Measurements from ENCODE around the gene IRAK3.

The IRAK3 gene, protein sequence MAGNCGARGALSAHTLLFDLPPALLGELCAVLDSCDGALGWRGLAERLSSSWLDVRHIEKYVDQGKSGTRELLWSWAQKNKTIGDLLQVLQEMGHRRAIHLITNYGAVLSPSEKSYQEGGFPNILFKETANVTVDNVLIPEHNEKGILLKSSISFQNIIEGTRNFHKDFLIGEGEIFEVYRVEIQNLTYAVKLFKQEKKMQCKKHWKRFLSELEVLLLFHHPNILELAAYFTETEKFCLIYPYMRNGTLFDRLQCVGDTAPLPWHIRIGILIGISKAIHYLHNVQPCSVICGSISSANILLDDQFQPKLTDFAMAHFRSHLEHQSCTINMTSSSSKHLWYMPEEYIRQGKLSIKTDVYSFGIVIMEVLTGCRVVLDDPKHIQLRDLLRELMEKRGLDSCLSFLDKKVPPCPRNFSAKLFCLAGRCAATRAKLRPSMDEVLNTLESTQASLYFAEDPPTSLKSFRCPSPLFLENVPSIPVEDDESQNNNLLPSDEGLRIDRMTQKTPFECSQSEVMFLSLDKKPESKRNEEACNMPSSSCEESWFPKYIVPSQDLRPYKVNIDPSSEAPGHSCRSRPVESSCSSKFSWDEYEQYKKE

DNA sequence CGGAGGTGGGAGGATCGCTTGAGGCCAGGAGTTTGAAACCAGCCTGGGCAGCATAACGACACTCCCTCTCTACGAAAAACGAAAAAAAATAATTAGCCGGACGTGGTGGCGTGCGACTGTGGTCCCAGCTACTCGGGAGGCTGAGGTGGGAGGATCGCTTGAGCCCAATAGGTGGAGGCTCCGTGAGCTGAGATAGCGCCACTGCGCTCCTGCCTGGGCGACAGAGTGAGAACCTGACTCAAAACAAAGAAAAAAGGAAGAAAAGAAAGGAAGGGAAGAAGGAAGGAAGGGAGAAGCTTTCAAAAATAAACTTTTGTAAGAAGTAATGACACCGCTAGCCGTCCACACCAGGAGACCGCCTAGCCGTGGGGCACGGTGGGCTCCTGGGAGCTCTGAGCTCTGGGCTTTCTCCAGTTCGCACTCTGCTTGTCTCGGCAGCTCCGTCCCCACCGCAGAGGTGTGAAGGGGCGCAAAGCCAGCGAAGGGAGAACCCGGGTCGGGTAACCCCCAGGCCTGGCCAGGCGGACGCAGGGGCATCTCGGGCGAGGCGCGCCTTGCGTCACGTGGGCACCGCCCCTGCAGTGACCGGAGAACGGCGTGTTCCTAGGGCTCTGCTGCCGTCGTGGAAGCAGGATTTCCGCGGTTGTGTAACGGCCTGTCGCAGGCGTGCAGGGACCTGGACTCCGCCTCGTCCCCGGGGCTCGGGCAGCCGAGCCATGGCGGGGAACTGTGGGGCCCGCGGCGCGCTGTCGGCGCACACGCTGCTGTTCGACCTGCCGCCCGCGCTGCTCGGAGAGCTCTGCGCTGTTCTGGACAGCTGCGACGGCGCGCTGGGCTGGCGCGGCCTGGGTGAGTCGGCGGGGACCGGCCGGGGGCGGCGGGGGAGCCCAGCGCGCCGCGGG, at the start of gene IRAK3:
Gene IRAK3 (plus strand): TSS at position 631 of the 902 bp plus-strand sequence. CDS start 86 bp downstream, at position 717.
- DNase-seq (ENCODE audit: low spot score): peak; percentile 50

DNA sequence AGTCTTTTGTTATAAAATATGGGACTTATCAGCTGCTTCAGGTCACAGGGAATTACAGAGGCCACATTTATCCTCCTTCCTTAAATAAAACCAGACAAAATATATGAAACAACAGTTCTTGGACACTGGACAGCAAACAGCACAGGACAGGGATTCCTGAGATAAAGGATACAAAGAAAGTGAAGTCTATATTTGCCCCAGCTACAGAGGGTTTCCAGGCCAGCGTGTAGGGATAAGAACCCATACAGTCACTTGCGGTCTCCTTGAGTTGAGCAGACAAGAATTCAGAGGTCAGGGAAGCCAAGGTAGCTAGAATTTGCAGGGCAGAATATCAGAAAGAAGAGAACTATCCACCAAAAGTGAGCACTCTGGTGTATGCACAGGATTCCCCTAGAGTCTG, 49.7 kb upstream of the IRAK3 start:
- DNase-seq (ENCODE audit: low spot score): no peak

DNA sequence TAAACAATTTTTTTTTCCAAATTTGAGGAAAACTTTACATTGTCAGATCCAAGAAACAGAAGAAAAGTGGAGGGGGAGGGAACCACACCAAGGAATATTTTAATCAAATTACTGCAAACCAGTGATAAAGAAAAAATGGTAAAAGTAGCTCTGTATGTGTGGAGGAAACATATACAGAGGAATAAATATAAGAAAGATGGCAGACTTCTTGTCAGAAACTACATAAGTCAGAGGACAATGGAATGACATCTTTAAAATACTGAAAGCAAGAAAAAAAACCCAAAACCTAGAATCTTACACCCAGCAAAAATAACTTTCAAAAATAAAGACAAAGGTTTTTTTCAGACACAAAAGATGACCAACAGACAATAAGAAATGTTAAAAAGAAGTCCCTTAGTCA, 48.3 kb upstream of the IRAK3 start:
- no peak for DNase-seq (ENCODE audit: low spot score)

DNA sequence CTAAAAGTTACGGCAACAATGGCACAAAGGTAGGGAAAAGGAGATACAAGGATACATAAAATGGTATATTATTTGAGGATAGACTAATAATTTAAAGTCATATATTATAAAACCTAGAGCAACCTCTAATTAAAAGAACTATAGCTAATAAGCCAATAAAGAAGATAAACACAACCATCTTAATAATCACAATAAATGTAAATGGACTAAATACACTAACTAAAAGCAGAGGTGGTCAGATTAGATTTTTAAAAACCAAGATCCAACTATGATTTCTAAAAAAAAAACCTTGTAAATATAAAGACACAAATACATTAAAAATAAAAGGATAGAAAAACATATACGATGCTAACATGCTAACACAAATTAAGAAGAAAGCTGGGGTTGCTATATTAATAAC, 47.7 kb upstream of the IRAK3 start:
- no peak for DNase-seq (ENCODE audit: low spot score)

DNA sequence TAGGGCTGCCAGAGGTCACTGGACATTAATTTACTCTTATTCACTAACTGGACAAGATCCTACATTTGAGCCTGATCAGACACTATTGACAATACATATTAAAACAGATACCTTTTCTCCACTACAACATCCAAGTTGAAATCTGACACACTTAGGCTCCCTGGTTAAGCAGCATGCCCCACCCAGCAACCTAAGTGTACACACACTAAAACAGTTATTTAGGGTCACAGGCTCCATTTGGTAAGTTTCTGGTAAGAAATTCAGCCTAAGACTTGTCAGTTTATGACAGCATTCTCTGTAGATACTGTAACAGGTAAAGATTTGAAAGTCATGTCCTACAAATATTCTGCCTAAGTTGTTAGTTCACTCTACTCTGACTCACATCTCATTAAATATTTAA, 46.2 kb upstream of the IRAK3 start:
- no peak for DNase-seq (ENCODE audit: low spot score)

DNA sequence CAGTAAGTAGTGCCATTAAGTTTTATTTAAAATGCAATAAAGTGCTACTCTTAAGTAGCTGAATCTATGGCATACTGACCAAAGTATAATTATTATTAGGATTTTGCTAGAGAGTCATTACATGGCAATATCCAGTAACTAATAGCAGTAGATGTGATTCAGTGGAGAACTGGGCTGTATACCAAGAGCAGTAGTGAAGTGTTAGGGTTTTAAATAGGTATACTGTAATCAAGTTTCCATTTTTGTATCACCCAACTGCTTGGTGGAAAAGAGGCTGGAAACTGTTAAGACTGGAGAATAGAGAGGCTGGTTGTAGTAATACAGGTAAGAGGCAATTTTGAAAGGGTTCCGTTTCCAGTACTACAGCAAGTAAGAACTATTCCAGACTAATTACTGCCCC, 45.1 kb upstream of the IRAK3 start:
- DNase-seq (ENCODE audit: low spot score): no peak

DNA sequence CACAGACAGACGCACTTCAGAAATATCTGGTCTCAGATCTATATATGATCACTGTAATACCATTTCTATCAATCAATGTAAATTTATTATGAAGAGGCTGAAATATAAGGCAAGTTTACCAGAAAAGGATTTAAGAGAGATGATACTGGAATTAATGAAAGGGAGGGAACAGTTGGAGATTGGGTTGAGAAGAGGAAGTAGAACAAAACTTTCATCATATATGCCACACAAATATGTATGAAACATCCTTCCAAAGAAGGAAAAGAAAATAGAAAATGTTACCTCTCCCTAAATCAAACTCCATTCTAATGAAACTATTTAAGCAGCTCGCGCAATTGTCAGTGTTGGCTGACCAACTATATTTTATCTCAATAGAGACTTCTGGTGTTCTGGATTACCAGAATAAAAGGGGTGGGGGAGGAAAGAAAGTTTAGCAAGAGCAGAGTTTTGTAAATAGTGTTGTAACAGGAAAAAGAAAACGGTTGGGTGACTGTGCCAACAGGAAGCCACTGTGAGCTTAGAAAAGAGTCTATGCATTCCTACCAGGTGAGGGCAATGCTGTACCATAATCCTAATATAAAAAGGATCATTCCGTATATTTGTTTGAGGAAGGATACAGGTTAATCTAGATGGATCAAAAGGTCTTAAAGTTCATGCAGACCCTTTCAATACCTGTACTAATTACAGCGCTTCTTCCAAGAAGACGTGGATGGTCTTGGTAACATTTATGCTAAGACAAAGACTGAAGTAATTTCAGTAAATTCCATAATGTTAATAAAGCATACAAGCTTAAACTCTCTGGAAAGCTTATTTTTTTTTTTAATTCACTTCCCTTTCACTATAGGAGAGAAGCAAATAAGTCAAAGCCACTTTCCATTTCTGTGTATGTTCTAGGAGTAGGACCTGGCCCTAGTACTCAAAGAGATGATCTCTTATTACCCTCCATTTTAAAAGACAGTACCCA, 43.9 kb upstream of the IRAK3 start:
- peak; percentile 59 for DNase-seq (ENCODE audit: low spot score)

DNA sequence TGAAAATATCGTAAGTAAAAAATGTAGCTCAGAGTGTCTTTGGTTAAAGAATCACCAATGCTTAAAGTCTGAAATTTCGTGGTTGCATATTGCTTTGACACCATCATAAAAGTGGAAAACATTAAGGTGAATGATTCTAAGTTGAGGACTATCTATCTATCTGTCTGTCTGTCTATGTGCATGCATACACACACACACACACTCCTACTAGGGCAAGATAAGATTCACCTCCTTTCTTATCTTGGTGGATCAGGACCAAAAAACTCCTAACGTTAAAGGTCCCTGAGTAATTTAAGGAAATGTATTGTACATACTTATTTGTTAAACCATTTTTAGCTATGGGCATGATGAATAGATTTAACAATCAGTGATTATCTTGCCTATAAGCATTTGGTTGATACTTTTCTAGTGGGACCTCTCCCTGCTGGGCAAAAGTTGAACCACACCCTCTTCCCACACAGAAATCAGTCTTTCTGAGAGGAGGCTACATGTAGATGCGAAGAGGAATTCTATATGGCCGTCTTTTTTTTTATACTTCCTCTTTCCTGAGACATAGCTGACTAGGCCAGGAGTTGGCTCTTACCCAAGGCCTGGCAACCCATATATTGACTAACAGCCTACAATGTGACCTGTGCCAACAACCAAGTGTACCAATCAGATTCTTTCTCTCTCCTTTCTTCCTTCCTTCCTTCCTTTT, 39.2 kb upstream of the IRAK3 start:
- DNase-seq (ENCODE audit: low spot score): no peak

DNA sequence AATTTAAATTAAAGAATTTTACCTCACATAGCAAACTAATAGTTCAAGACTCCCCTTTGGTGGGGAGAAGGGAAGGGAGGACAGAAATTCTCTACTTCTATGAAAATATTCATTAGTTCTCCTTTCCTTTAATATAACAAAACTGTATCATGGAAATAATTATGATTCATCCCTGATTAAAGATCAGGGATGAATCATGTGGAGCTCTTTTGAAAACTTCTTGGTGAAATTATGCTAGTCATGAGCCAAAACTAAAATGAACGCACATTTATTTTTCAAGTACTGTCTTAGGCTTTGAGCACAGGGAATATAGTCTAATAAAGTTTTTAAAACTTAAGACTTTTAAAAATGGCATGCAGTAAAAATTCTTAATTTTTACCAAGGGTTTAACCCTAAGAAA, 36.3 kb upstream of the IRAK3 start:
- peak; percentile 38 for DNase-seq (ENCODE audit: low spot score)

DNA sequence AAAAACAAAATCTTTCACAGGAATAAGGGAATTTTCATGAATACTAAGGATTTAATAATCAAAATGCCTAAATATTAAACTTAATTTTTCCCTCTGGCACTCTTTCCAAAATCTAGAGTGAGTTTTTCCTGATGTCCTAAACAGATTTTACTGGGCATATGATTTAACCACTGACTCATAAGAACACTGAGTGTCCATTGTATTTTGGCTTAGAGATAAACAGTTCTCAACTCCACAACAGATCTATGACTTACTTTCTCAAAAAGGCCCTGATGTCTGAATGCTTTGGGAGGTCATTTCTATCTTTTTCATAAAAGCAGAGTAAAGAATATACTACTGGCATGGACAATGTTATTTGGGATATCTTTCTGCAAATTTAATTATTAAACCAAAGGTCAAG, 34.2 kb upstream of the IRAK3 start:
- DNase-seq (ENCODE audit: low spot score): peak; percentile 25

DNA sequence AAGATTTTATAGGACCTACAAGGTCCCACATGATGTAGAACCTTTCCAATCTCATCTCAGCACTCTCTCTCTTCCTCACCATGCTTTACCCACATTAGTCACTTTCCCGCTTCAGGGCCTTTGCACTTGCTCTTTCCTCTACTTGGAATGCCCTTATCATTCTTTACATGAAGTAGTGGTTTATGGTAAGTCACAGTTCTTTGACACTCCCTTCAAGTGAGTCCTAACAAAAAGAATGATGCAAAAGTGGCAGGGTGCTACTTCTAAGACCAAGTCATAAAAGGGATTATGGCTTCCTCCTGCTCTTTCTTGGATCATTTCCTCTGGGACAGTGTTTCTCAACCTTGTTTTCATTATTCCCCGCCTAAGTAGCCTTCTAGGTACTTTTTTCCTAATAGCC, 32.4 kb upstream of the IRAK3 start:
- DNase-seq (ENCODE audit: low spot score): no peak

DNA sequence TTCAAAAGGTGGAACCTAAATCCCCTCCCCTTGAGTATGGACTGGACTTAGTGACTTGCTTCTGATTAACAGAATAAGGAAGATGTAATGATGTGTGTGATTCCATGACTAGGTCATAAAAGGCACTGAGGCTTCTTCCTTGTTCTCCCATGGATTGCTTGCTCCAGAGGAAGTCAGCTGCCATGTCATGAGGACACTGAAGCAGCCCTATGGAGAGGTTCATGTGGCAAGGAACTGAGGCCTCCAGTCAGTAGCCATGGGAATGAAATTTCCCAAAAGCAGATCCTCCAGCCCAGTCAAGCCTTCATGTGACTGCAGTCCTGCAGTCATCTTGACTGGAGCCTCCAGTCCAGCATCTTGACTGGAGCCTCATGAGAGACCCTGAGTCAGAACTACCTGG, 29.9 kb upstream of the IRAK3 start:
- DNase-seq (ENCODE audit: low spot score): no peak

DNA sequence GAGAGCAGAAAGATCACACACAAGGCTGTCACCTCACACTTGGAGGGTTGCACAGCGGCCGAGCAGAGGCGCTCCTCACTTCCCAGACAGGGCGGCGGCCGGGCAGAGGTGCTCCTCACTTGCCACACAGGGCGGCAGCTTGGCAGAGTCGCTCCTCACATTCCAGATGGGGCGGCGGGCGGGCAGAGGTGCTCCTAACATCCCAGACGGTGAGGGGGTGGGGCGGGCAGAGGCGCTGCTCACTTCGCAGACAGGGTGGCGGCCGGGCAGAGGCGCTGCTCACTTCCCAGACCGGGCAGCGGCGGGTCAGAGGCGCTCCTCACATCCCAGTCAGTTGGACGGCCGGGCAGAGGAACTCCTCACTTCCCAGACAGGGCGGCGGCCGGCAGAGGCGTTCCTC, 28.3 kb upstream of the IRAK3 start:
- no peak for DNase-seq (ENCODE audit: low spot score)

DNA sequence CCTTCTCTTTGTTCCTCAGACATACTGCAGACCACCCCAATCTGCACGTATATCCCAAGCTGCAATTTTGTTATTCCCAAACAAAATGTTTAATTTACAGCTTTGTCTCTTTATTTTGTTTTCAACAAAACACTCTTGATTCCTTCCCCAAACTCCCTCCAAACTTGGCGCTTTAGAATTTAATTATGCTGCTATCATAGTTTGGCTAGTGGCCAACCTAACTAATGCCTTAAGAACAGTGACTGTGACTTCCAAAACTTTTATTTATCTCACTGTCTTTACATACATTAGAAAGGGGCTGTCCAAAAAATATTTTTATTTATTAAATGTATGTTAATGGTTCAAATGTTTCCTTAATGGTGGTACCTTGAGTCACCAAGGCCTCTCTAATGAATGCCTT, 26.3 kb upstream of the IRAK3 start:
- DNase-seq (ENCODE audit: low spot score): no peak

DNA sequence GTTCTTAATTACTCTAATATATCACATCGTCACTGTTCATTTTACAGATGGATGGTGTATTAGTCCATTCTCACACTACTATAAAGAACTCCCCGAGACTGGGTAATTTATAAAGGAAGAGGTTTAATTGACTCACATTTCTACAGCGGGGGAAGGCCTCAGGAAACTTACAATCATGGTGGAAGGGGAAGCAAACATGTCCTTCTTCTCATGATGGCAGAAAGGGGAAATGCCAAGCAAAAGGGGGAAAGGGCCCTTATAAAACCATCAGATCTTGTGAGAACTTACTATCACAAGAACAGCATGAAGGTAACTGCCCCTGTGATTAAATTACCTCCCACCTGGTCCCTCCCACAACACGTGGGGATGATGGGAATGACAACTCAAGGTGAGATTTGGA, 25.7 kb upstream of the IRAK3 start:
- no peak for DNase-seq (ENCODE audit: low spot score)

DNA sequence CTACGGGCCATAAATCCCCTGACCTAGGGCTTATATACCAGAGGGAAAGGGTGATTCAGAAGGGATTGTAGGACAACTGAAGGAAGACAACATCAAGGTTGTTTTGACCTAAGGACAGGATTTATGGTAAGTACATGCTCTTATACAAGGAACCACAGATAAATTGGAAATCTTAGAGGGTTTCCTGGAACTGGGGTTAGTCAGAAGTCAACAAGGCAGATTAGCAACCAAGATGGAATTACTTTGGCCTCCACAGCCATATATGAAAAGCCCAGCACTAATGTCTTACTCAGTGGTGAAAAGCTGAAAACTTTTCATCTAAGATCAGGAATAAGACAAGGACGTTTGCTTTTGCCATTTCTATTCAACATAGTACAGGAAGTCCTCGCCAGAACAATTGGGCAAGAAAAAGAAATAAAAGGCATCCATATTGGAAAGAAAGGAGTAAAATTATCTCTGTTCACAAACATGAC, 24.6 kb upstream of the IRAK3 start:
- DNase-seq (ENCODE audit: low spot score): no peak

DNA sequence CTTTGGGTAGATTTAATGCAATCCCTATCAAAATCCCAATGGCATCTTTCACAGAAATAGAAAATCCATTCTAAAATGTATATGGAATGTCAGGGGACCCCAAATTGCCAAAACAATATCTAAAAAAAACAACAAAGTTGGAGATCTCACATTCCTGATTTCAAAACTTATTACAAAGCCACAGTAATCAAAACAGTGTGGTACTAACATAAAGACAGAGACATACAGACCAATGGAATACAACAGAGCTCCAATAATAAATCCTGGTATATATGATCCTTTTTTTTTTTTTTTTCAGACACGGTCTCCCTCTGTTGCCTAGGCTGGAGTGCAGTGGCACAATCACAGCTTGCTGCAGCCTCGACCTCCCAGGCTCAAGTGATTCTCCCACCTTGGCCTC, 23.9 kb upstream of the IRAK3 start:
- DNase-seq (ENCODE audit: low spot score): no peak

DNA sequence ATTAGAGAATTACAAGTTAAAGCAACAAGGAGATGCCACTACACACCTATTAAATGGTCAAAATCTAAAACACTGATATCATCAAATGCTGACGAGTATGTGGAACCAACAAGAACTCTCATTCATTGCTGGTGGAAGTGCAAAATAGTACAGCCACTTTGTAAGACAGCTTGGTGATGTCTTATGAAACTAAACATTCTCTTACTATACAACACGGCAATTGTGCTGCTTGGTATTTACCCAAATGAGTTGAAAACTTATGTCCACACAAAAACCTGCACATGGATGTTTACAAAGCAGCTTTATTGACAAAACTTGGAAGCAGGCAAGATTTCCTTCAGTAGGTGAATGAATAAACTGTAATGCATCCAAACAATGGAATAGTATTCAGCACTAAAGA, 22.5 kb upstream of the IRAK3 start:
- DNase-seq (ENCODE audit: low spot score): no peak

DNA sequence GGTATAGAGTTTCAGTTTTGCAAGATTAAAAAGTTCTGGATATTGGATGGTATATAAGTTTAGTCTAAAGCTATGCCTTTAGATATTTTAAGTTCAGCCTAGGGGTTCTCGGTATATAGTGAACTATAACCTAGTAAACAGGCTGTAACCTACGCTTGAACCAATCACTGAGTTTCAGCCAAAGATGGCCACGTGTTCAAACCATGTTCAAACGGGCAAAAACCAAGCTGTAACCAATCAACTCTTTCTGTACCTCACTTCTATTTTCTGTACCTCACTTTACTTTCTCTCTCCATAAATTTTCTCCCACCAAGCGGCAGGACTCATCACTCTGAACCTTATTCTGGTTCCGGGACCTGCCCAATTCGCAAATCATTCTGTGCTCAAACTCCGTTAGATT, 20.6 kb upstream of the IRAK3 start:
- no peak for DNase-seq (ENCODE audit: low spot score)

DNA sequence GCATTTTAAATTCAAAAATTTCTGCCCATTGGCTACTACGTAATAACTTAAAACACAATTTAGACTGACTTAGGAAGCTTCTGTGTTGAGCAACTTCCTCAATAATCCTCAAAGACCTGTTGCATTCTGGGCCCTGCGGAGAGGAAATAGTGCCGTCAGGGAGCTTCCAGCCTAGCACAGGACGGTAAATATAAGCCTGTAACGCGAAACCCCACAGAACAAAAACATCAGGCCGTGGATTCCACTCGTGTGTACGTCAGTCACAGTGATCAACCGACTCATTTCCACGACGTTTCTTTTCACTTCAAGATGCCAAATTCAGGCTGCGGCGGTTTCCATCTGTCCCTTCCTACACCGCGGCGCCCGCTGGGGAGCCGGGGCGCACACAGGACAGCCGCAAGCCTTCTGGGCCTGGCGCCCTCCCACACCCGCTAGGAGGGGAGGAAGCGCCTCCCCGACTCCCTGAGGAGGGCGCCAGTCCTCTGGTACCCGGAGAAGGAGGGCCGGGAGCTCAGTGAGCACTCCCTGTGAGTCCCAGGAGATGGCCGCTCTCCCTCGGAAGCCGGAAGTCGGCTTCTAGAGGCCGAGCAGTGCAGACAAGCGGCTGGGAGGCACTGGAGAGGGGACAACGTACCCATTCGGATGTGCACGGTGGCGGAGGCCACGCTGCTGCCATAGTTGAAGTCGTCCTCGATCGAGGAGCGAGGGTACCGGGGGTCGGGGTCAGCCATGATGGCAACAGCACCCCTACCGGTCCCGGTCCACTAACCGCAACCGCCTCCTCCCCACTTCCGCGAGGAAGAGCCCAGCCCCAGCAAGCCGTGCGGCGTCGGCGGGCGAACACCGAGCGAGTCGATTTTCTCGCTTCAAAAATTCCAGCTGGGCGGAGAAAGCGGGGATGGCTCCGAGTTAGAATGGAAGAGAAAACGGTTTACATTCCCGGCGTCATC, 19.5 kb upstream of the IRAK3 start, which contains the start of gene TMBIM4:
Gene TMBIM4 (minus strand): TSS at position 776 of the 950 bp plus-strand sequence. CDS start 45 bp downstream, at position 731.
- peak; percentile 88 for DNase-seq (ENCODE audit: low spot score)
